Measurements from ENCODE around the gene RSAD1.

The RSAD1 gene

GRCh38 chr17:50447870-50448595 lies 30.6 kb upstream of the RSAD1 start:
- DNase-seq (ENCODE audit: extremely low read depth, low read depth): no peak
- no peak overlapping the region for H3K4me3 ChIP-seq (replicated peaks; ENCODE audit: low read depth, low read length)
- no peak for TF ChIP-seq CTCF (IDR thresholded peaks at IDR 0.05; ENCODE audit: low read depth, low read length, missing control alignments)

GRCh38 chr17:50448643-50449042 lies 30.0 kb upstream of the RSAD1 start:
- H3K4me3 ChIP-seq (replicated peaks; ENCODE audit: low read depth, low read length): no peak overlapping the region
- no peak for DNase-seq (ENCODE audit: extremely low read depth, low read depth)
- no peak for TF ChIP-seq CTCF (IDR thresholded peaks at IDR 0.05; ENCODE audit: low read depth, low read length, missing control alignments)

- H3K4me3 ChIP-seq (replicated peaks; ENCODE audit: low read depth, low read length): no peak overlapping the region
- no peak for DNase-seq (ENCODE audit: extremely low read depth, low read depth)
- no peak for TF ChIP-seq CTCF (IDR thresholded peaks at IDR 0.05; ENCODE audit: low read depth, low read length, missing control alignments)
Measured at GRCh38 chr17:50451943-50452629, 26.6 kb upstream of the RSAD1 start.

- H3K4me3 ChIP-seq (replicated peaks; ENCODE audit: low read depth, low read length): no peak overlapping the region
- DNase-seq (ENCODE audit: extremely low read depth, low read depth): no peak
- TF ChIP-seq CTCF (IDR thresholded peaks at IDR 0.05; ENCODE audit: low read depth, low read length, missing control alignments): no peak
Measured at GRCh38 chr17:50452630-50453300, 25.9 kb upstream of the RSAD1 start.

- no peak for TF ChIP-seq CTCF (IDR thresholded peaks at IDR 0.05; ENCODE audit: low read depth, low read length, missing control alignments)
- no peak overlapping the region for H3K4me3 ChIP-seq (replicated peaks; ENCODE audit: low read depth, low read length)
- no peak for DNase-seq (ENCODE audit: extremely low read depth, low read depth)
Measured at GRCh38 chr17:50453901-50454300, 24.8 kb upstream of the RSAD1 start.

DNA sequence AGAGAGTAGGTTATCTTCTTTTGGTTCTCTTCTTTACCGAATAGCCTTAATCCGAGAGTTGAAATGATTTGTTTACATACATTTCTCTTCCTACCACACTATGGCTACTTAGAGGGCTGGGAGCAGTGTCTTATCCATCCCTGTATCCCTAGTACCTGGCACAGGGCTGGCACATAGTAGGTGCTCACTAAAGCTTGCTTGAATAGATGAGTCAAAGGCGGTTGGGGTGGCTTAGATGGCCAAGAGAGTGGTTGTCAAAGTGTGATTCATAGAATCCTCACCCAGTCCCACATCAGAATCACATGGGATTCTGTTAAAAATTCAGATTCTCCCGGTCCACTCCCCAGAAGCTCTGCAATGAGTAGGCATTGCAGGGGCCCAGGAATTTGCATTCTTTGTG lies 21.0 kb upstream of the RSAD1 start:
- no peak for DNase-seq (ENCODE audit: extremely low read depth, low read depth)
- no peak overlapping the region for H3K4me3 ChIP-seq (replicated peaks; ENCODE audit: low read depth, low read length)
- no peak for TF ChIP-seq CTCF (IDR thresholded peaks at IDR 0.05; ENCODE audit: low read depth, low read length, missing control alignments)

Data from HFF-Myc (cell line).